Type B pancreatic cell (in vitro differentiated cells): ENCODE measurements around the gene AURKA. TPM values are rescaled to one million over a fixed set of nuclear protein-coding genes. Genes with fewer than 3 reads are reported as not detected.

Experiments used
- DNase-seq: peaks from one replicate; pipeline ENCODE4 v3.0.0; 2021; ENCODE audit warnings: mixed read lengths; ENCODE audit not compliant: unreplicated experiment; ENCODE audit errors: extremely low spot score
- H3K27ac Mint-ChIP-seq: 2 replicates; pipeline ENCODE4 v1.8.0; 2021; ENCODE audit warnings: mild to moderate bottlenecking, mixed read lengths
- H3K27me3 Mint-ChIP-seq: 2 replicates; pipeline ENCODE4 v1.8.0; 2021; ENCODE audit warnings: mixed read lengths
- H3K36me3 Mint-ChIP-seq: 2 replicates; pipeline ENCODE4 v1.8.0; 2021; ENCODE audit warnings: mixed read lengths
- H3K4me1 Mint-ChIP-seq: one replicate; pipeline ENCODE4 v1.8.0; 2021; ENCODE audit warnings: mixed read lengths; ENCODE audit not compliant: unreplicated experiment
- H3K4me3 Mint-ChIP-seq: 2 replicates; pipeline ENCODE4 v1.8.0; 2021; ENCODE audit warnings: mild to moderate bottlenecking, mixed read lengths
- H3K9me3 Mint-ChIP-seq: 2 replicates; pipeline ENCODE4 v1.8.0; 2021; ENCODE audit warnings: mixed read lengths
- CTCF ChIP-seq: fragments of 200-600 bp; sonication (generic); conservative IDR thresholded peaks from 2 replicates; pipeline ENCODE4 v1.5.0; 2021; ENCODE audit warnings: antibody characterized with exemption, mild to moderate bottlenecking
- total RNA-seq: library from RNA; stranded (reverse); gene quantifications from 2 replicates; pipeline ENCODE4 v1.2.1, GENCODE V29; 2021; ENCODE audit warnings: low replicate concordance

Gene AURKA
- total RNA-seq, 1 donor from 2014 or later, result 42.7 TPM

- no peak for TF ChIP-seq CTCF
- no peak for DNase-seq
- Mint-ChIP-seq H3K9me3 (no peaks in the 10 kb centered on the region), H3K27ac (no peak overlapping the region), H3K4me3 (no peak overlapping the region), H3K27me3 (no peaks in the 10 kb centered on the region), H3K36me3 (no peaks in the 10 kb centered on the region), H3K4me1 (no peaks in the 10 kb centered on the region)
These were observed 63.2 kb downstream of the AURKA start for GRCh38 chr20:56328861-56329260.

- Mint-ChIP-seq H3K27ac (no peak overlapping the region), H3K36me3 (no peaks in the 10 kb centered on the region), H3K9me3 (no peaks in the 10 kb centered on the region), H3K27me3 (no peaks in the 10 kb centered on the region), H3K4me3 (no peak overlapping the region), H3K4me1 (no peaks in the 10 kb centered on the region)
- TF ChIP-seq CTCF, result no peak
- no peak for DNase-seq
These were observed 67.2 kb downstream of the AURKA start for GRCh38 chr20:56324806-56325205.

GRCh38 chr20:56323656-56324055 is 68.4 kb downstream of the AURKA start:
- TF ChIP-seq CTCF, result no peak

GRCh38 chr20:56323206-56323605 is 68.8 kb downstream of the AURKA start:
- no peaks in the 10 kb centered on the region for H3K4me1 Mint-ChIP-seq
- H3K27me3 Mint-ChIP-seq, result no peaks in the 10 kb centered on the region
- no peak for DNase-seq
- no peak for TF ChIP-seq CTCF
- H3K4me3 Mint-ChIP-seq, result no peak overlapping the region
- H3K27ac Mint-ChIP-seq, result no peak overlapping the region
- H3K9me3 Mint-ChIP-seq, result no peaks in the 10 kb centered on the region
- H3K36me3 Mint-ChIP-seq, result no peaks in the 10 kb centered on the region

More at GRCh38 chr20:56323656-56324055, 68.4 kb downstream of the AURKA start:
- H3K36me3 Mint-ChIP-seq, result no peaks in the 10 kb centered on the region
- no peak for DNase-seq
- no peaks in the 10 kb centered on the region for H3K27me3 Mint-ChIP-seq
- no peaks in the 10 kb centered on the region for H3K4me1 Mint-ChIP-seq
- H3K4me3 Mint-ChIP-seq, result no peak overlapping the region
- no peak overlapping the region for H3K27ac Mint-ChIP-seq
- H3K9me3 Mint-ChIP-seq, result no peaks in the 10 kb centered on the region

GRCh38 chr20:56322681-56323080 is 69.3 kb downstream of the AURKA start:
- Mint-ChIP-seq H3K36me3 (no peaks in the 10 kb centered on the region), H3K9me3 (no peaks in the 10 kb centered on the region), H3K27ac (no peak overlapping the region), H3K4me3 (no peak overlapping the region), H3K27me3 (no peaks in the 10 kb centered on the region), H3K4me1 (no peaks in the 10 kb centered on the region)
- no peak for DNase-seq
- TF ChIP-seq CTCF, result no peak

Other genes with a start within 250 kb of the AURKA start
- gene MC3R, start 143.5 kb downstream of the AURKA start, total RNA-seq, result not detected in 2 replicates
- gene FAM210B, start 33.2 kb downstream of the AURKA start, total RNA-seq, result 58.3 and 58.4 TPM in 2 replicates
- 43.2 and 48.4 TPM in 2 replicates for gene CSTF1, start 430 bp upstream of the AURKA start, total RNA-seq
- 0.38 and 0.56 TPM in 2 replicates for gene CASS4, start 20.0 kb upstream of the AURKA start, total RNA-seq
- gene RTF2, start 76.4 kb upstream of the AURKA start, total RNA-seq, result 63.5 and 71.2 TPM in 2 replicates
- gene FAM209A, start 132.5 kb upstream of the AURKA start, total RNA-seq, result 0.46 and 0.52 TPM in 2 replicates
- 0.63 TPM in 1 of 2 replicates, not detected in the other for gene FAM209B, start 141.0 kb upstream of the AURKA start, total RNA-seq
- 20.5 and 71.7 TPM in 2 replicates for gene TFAP2C, start 237.1 kb upstream of the AURKA start, total RNA-seq